ENCODE measurements around the gene SCG3.
"Not testable (repeated sequence)": the region's sequence is repeated elsewhere in the genome, so short reads cannot be mapped to it uniquely, and the experiment has no call there.

The SCG3 gene

GRCh38 chr15:51681303-51681963 lies at the start of gene SCG3:
TSS of gene SCG3 (plus strand) at chr15:51681503. CDS start at chr15:51681756, 253 bp downstream.
- peak; percentile 4 for DNase-seq (ENCODE audit: low read depth)

GRCh38 chr15:51634591-51635198 lies 46.6 kb upstream of the SCG3 start:
- DNase-seq (ENCODE audit: low read depth) = no peak

GRCh38 chr15:51641490-51642130 lies 39.7 kb upstream of the SCG3 start:
- DNase-seq (ENCODE audit: low read depth) = no peak

GRCh38 chr15:51642696-51643095 lies 38.6 kb upstream of the SCG3 start:
- no peak for DNase-seq (ENCODE audit: low read depth)

GRCh38 chr15:51647128-51647562 lies 34.2 kb upstream of the SCG3 start:
- no peak for DNase-seq (ENCODE audit: low read depth)

GRCh38 chr15:51648101-51648500 lies 33.2 kb upstream of the SCG3 start:
- not testable (repeated sequence) for DNase-seq (ENCODE audit: low read depth)

- DNase-seq (ENCODE audit: low read depth) = not testable (repeated sequence)
Observed at GRCh38 chr15:51648643-51649042, 32.7 kb upstream of the SCG3 start.

- no peak for DNase-seq (ENCODE audit: low read depth)
Observed at GRCh38 chr15:51649659-51650521, 31.4 kb upstream of the SCG3 start.

GRCh38 chr15:51652084-51652668 lies 29.1 kb upstream of the SCG3 start:
- DNase-seq (ENCODE audit: low read depth) = no peak

- not testable (repeated sequence) for DNase-seq (ENCODE audit: low read depth)
Observed at GRCh38 chr15:51655401-51656057, 25.8 kb upstream of the SCG3 start.

- DNase-seq (ENCODE audit: low read depth) = no peak
Observed at GRCh38 chr15:51658664-51659063, 22.6 kb upstream of the SCG3 start.

GRCh38 chr15:51661072-51661471 lies 20.2 kb upstream of the SCG3 start:
- DNase-seq (ENCODE audit: low read depth) = no peak

- DNase-seq (ENCODE audit: low read depth) = no peak
Observed at GRCh38 chr15:51667478-51667877, 13.8 kb upstream of the SCG3 start.

GRCh38 chr15:51668446-51668845 lies 12.9 kb upstream of the SCG3 start:
- no peak for DNase-seq (ENCODE audit: low read depth)

- DNase-seq (ENCODE audit: low read depth) = no peak
Observed at GRCh38 chr15:51669381-51669780, 11.9 kb upstream of the SCG3 start.

GRCh38 chr15:51672155-51672687 lies 9.1 kb upstream of the SCG3 start:
- no peak for DNase-seq (ENCODE audit: low read depth)

- no peak for DNase-seq (ENCODE audit: low read depth)
Observed at GRCh38 chr15:51672913-51673857, 8.1 kb upstream of the SCG3 start.

- no peak for DNase-seq (ENCODE audit: low read depth)
Observed at GRCh38 chr15:51675234-51675633, 6.1 kb upstream of the SCG3 start.

GRCh38 chr15:51677021-51677420 lies 4.3 kb upstream of the SCG3 start:
- DNase-seq (ENCODE audit: low read depth) = no peak

- no peak for DNase-seq (ENCODE audit: low read depth)
Observed at GRCh38 chr15:51677452-51677851, 3.9 kb upstream of the SCG3 start.

Measured in activated T-helper 1 cell treated with Interleukin-2 at 50 U/mL for 16 hours (primary cell).